GM21423 (cell line): ENCODE measurements around the gene VWA3B.
"Not testable (repeated sequence)": the region's sequence is repeated elsewhere in the genome, so short reads cannot be mapped to it uniquely, and the experiment has no call there.

Source experiments
- ATAC-seq: cut with Tn5 transposase; IDR thresholded peaks from one replicate; pipeline ENCODE4 v1.9.1; 2021; ENCODE audit warnings: mild to moderate bottlenecking, moderate library complexity; ENCODE audit not compliant: unreplicated experiment

The VWA3B gene

GRCh38 chr2:98087447-98088020 lies 567 bp downstream of the VWA3B start:
- no peak for ATAC-seq

GRCh38 chr2:98088261-98088660 lies 1.3 kb downstream of the VWA3B start:
- ATAC-seq = no peak

- no peak for ATAC-seq
These were observed 3.0 kb downstream of the VWA3B start for GRCh38 chr2:98089941-98090340.

- ATAC-seq = no peak
These were observed 4.0 kb downstream of the VWA3B start for GRCh38 chr2:98090951-98091350.

- no peak for ATAC-seq
These were observed 4.8 kb downstream of the VWA3B start for GRCh38 chr2:98091738-98092137.

- no peak for ATAC-seq
These were observed 6.2 kb downstream of the VWA3B start for GRCh38 chr2:98093146-98093545.

- ATAC-seq = no peak
These were observed 6.6 kb downstream of the VWA3B start for GRCh38 chr2:98093611-98094010.

- no peak for ATAC-seq
These were observed 13.2 kb downstream of the VWA3B start for GRCh38 chr2:98099939-98100743.

- not testable (repeated sequence) for ATAC-seq
These were observed 15.3 kb downstream of the VWA3B start for GRCh38 chr2:98102315-98102714.

- ATAC-seq = no peak
These were observed 15.9 kb downstream of the VWA3B start for GRCh38 chr2:98102878-98103277.

GRCh38 chr2:98108110-98108509 lies 21.1 kb downstream of the VWA3B start:
- no peak for ATAC-seq

- ATAC-seq = no peak
These were observed 23.8 kb downstream of the VWA3B start for GRCh38 chr2:98110741-98111140.

GRCh38 chr2:98114643-98115330 lies 27.8 kb downstream of the VWA3B start:
- ATAC-seq = no peak

GRCh38 chr2:98118161-98118560 lies 31.2 kb downstream of the VWA3B start:
- ATAC-seq = no peak

- no peak for ATAC-seq
These were observed 31.9 kb downstream of the VWA3B start for GRCh38 chr2:98118852-98119251.

GRCh38 chr2:98121149-98121548 lies 34.2 kb downstream of the VWA3B start:
- no peak for ATAC-seq

GRCh38 chr2:98122524-98122923 lies 35.6 kb downstream of the VWA3B start:
- no peak for ATAC-seq

GRCh38 chr2:98123286-98123685 lies 36.3 kb downstream of the VWA3B start:
- no peak for ATAC-seq

GRCh38 chr2:98126061-98126460 lies 39.1 kb downstream of the VWA3B start:
- no peak for ATAC-seq

- ATAC-seq = no peak
These were observed 40.4 kb downstream of the VWA3B start for GRCh38 chr2:98127229-98127989.

- no peak for ATAC-seq
These were observed 41.7 kb downstream of the VWA3B start for GRCh38 chr2:98128556-98129109.
